ENCODE results near the gene SEPTIN12. TPM values are rescaled to one million over a fixed set of nuclear protein-coding genes. Genes with fewer than 3 reads are reported as not detected.

SEPTIN12 gene
- total RNA-seq, 3 donors from 2014 or later, result not detected

GRCh38 chr16:4830408-4830807 lies 42.3 kb upstream of the SEPTIN12 start:
- H3K27ac ChIP-seq, result no peak overlapping the region
- intact Hi-C loops (cut with DNase I; ENCODE audit: low total_unique reads), result no loop called here
- H3K4me3 ChIP-seq, result no peak overlapping the region
- H3K36me3 ChIP-seq, result peaks cover 9% of the 10 kb centered on the region
- no peaks in the 10 kb centered on the region for H3K4me1 ChIP-seq
- no peak for DNase-seq (ENCODE audit: low spot score in 2 of 2)
- no peaks in the 10 kb centered on the region for H3K27me3 ChIP-seq
- H3K9me3 ChIP-seq, result no peaks in the 10 kb centered on the region
- TF ChIP-seq, protein P1, sequence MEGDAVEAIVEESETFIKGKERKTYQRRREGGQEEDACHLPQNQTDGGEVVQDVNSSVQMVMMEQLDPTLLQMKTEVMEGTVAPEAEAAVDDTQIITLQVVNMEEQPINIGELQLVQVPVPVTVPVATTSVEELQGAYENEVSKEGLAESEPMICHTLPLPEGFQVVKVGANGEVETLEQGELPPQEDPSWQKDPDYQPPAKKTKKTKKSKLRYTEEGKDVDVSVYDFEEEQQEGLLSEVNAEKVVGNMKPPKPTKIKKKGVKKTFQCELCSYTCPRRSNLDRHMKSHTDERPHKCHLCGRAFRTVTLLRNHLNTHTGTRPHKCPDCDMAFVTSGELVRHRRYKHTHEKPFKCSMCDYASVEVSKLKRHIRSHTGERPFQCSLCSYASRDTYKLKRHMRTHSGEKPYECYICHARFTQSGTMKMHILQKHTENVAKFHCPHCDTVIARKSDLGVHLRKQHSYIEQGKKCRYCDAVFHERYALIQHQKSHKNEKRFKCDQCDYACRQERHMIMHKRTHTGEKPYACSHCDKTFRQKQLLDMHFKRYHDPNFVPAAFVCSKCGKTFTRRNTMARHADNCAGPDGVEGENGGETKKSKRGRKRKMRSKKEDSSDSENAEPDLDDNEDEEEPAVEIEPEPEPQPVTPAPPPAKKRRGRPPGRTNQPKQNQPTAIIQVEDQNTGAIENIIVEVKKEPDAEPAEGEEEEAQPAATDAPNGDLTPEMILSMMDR (IDR thresholded peaks at IDR 0.05), result no peak
- no peak for TF ChIP-seq POLR2AphosphoS5 (IDR thresholded peaks at IDR 0.05)
- TF ChIP-seq POLR2A (IDR thresholded peaks at IDR 0.05), result no peak

DNA sequence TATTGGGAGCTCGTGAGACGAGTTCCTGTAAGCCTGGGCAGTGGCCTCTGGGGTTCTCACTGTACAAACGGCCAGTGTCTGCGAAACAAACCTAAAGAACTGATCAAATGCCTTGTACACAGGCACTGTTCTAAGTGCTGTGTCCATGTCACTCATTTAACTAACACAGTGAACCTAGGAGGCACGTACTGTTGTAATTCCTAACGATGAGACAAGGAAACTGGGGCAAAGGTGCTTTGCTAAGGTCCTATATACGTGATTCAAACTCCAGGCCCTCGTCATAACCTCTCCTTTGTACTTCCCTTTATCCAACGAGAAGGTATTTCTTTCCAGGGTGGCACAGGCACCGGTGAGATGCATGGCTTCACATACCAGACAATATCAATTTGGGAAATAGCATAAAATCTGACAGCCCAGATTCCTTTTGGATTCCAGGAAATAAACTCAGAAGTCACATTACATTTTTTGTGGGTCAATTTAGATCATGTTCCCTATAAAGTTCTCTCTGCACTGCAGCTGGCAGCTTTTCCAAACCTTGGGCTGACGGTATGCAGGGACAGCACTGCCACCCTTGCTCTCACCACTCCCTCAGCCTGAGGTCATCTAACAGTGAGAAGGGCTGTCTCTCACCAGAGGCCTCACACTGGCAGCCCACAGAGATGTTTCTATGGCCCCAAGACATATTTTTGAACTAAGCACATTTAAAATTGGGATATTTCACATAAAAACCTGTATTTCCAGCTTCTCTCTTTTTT lies 40.6 kb upstream of the SEPTIN12 start:
- Histone ChIP-seq H3K4me3 (no peak overlapping the region), H3K27me3 (no peaks in the 10 kb centered on the region), H3K9me3 (no peaks in the 10 kb centered on the region), H3K36me3 (peaks cover 9% of the 10 kb centered on the region), H3K4me1 (no peaks in the 10 kb centered on the region), H3K27ac (no peak overlapping the region)
- TF ChIP-seq POLR2A (IDR thresholded peaks at IDR 0.05) (no peak), POLR2AphosphoS5 (IDR thresholded peaks at IDR 0.05) (no peak)
- TF ChIP-seq, protein P1 (IDR thresholded peaks at IDR 0.05), result no peak
- no peak for DNase-seq (ENCODE audit: low spot score in 2 of 2)
- intact Hi-C loops (cut with DNase I; ENCODE audit: low total_unique reads), result no loop called here

- intact Hi-C loops (cut with DNase I; ENCODE audit: low total_unique reads), result no loop called here
- H3K27me3 ChIP-seq, result no peaks in the 10 kb centered on the region
- H3K4me3 ChIP-seq, result no peak overlapping the region
- no peaks in the 10 kb centered on the region for H3K9me3 ChIP-seq
- H3K4me1 ChIP-seq, result no peaks in the 10 kb centered on the region
- peaks cover 5% of the 10 kb centered on the region for H3K36me3 ChIP-seq
- TF ChIP-seq POLR2AphosphoS5 (IDR thresholded peaks at IDR 0.05) (no peak), POLR2A (IDR thresholded peaks at IDR 0.05) (no peak)
- TF ChIP-seq, protein P1 (IDR thresholded peaks at IDR 0.05), result no peak
- no peak for DNase-seq (ENCODE audit: low spot score in 2 of 2)
- H3K27ac ChIP-seq, result no peak overlapping the region
Observed at GRCh38 chr16:4826980-4827379, 38.8 kb upstream of the SEPTIN12 start.

DNA sequence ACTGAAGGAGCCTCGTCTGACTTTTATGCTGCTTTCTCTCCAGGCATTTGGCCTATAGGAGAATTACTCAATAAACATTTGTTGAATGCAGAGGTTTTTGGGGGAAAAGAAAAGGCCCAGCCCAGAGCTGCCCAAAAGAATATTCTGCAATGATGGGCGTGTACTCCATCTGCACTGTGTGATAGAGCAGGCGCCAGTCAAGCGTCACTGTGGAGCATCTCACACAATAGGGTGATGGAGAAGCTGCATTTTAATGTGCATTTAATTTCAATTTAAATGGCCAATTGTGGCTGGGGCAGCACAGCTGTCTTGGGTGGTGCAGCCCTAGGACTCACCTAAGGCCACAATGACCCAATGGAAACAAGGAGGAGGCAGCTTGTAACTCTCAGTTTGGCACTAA lies 38.4 kb upstream of the SEPTIN12 start:
- intact Hi-C loops (cut with DNase I; ENCODE audit: low total_unique reads), result no loop called here
- Histone ChIP-seq H3K36me3 (peaks cover 4% of the 10 kb centered on the region), H3K27ac (no peak overlapping the region), H3K9me3 (no peaks in the 10 kb centered on the region), H3K27me3 (no peaks in the 10 kb centered on the region), H3K4me3 (no peak overlapping the region), H3K4me1 (no peaks in the 10 kb centered on the region)
- TF ChIP-seq, protein P1 (IDR thresholded peaks at IDR 0.05), result no peak
- no peak for DNase-seq (ENCODE audit: low spot score in 2 of 2)

- intact Hi-C loops (cut with DNase I; ENCODE audit: low total_unique reads), result no loop called here
- DNase-seq (ENCODE audit: low spot score in 2 of 2), result no peak
- Histone ChIP-seq H3K27me3 (no peaks in the 10 kb centered on the region), H3K4me3 (no peak overlapping the region), H3K27ac (no peak overlapping the region), H3K4me1 (no peaks in the 10 kb centered on the region), H3K36me3 (no peaks in the 10 kb centered on the region), H3K9me3 (no peaks in the 10 kb centered on the region)
- TF ChIP-seq, protein P1 (IDR thresholded peaks at IDR 0.05), result no peak
- no peak for TF ChIP-seq POLR2AphosphoS5 (IDR thresholded peaks at IDR 0.05)
- TF ChIP-seq POLR2A (IDR thresholded peaks at IDR 0.05), result no peak
Observed at GRCh38 chr16:4825196-4825595, 37.1 kb upstream of the SEPTIN12 start.
